Kidney (tissue), 14 donors: Measurements from ENCODE around the gene TNFAIP8. TPM values are rescaled to one million over a fixed set of nuclear protein-coding genes. Genes with fewer than 3 reads are reported as not detected.
A peak's percentile ranks its signal among the peaks of the same experiment; 100 is the strongest.

Experiments
- DNase-seq, 5 donors: peaks; one replicate each; pipeline ENCODE4 v3.0.0-alpha.2; 2013 to 2020
- FAIRE-seq: peaks from 2 replicates; lab custom pipeline; 2012; peaks lifted over from hg19 to GRCh38; lab: Jason Lieb, UNC
- H3K27ac ChIP-seq, 2 donors: one replicate each; pipeline ENCODE4 v1.7.0; 2013; ENCODE audit warnings: low read depth in 2 of 2, low read length in 2 of 2, inconsistent platforms in 1 of 2
- H3K27me3 ChIP-seq: one replicate; pipeline ENCODE4 v1.7.1; 2013; ENCODE audit warnings: low read length, inconsistent platforms; ENCODE audit not compliant: control insufficient read depth, insufficient read depth
- H3K36me3 ChIP-seq, 3 donors: one replicate each; pipeline versions ENCODE4 v1.7.0 to v1.7.1; 2013; ENCODE audit warnings: low read length in 3 of 3, control low read depth in 1 of 3, inconsistent platforms in 1 of 3; ENCODE audit not compliant: insufficient read depth in 3 of 3, control insufficient read depth in 2 of 3
- H3K4me1 ChIP-seq, 3 donors: one replicate each; pipeline versions ENCODE4 v1.7.0 to v1.7.1; 2013; ENCODE audit warnings: low read length in 3 of 3, inconsistent platforms in 1 of 3, low read depth in 1 of 3; ENCODE audit not compliant: control insufficient read depth in 2 of 3, insufficient read depth in 2 of 3
- H3K4me3 ChIP-seq, 3 donors: one replicate each; pipeline versions ENCODE4 v1.7.0 to v1.8.1; 2013; ENCODE audit warnings: low read length in 3 of 3, control low read depth in 1 of 3, inconsistent platforms in 1 of 3
- H3K9ac ChIP-seq, 3 donors: one replicate each; pipeline versions ENCODE4 v1.7.0 to v1.7.1; 2013; ENCODE audit warnings: low read length in 3 of 3, control low read depth in 1 of 3, inconsistent platforms in 1 of 3
- H3K9me3 ChIP-seq, 3 donors: one replicate each; pipeline versions ENCODE4 v1.7.0 to v1.7.1; 2013; ENCODE audit warnings: low read length in 3 of 3, control low read depth in 1 of 3, inconsistent platforms in 1 of 3; ENCODE audit not compliant: control insufficient read depth in 2 of 3, insufficient read depth in 1 of 3
- intact Hi-C: fragments of 100-400 bp; cut with DNase I; formaldehyde crosslinking; loops from one replicate; pipeline ENCODE4 v1.11.1; 2022
- polyA plus RNA-seq: library from polyadenylated mRNA; stranded (reverse); fragments of 350-450 nt; fragmentation: Illumina TruSeq; extraction: RNeasy Lipid Tissue Mini Kit (QIAGEN cat#74804); gene quantifications from one replicate; pipeline ENCODE4 v1.2.3, GENCODE V29; 2014; ENCODE audit warnings: low read depth, low replicate concordance; ENCODE audit not compliant: insufficient read depth
- total RNA-seq: library from RNA; stranded (reverse); fragmentation: NEBNext Ultra II Directional; extraction: Animal tissue kit (Norgen Biotek cat#: 25700); gene quantifications from one replicate; pipeline ENCODE4 v1.2.1, GENCODE V29; 2021
- TF ChIP-seq, protein P1 (sequence below): IDR thresholded peaks from 3 replicates; pipeline ENCODE4 v1.5.1; 2012; ENCODE audit warnings: mild to moderate bottlenecking, moderate library complexity, borderline replicate concordance; ENCODE audit not compliant: insufficient read depth; ENCODE audit errors: extremely low read depth
- donor health status: control.
- donor health status: control.
- donor health status: control.
- donor health status: control.
- donor health status: control.
- donor health status: DM: yes; HTN: yes; CAD: no.
- donor health status: Normal renal cell carcinoma (clear cell type).

TNFAIP8 gene
- total and polyA plus RNA-seq, 2 donors from 2014 or later, result 13.3 to 41.5 TPM

GRCh38 chr5:119363271-119363670, 7.5 kb downstream of the TNFAIP8 start:
- H3K4me1 ChIP-seq, result peaks cover 5 to 16% (median 10%) of the 10 kb centered on the region in 3 donors
- no peak overlapping the region for H3K9ac ChIP-seq
- no peaks in the 10 kb centered on the region for H3K36me3 ChIP-seq
- intact Hi-C loops, result no loop called here
- no peak for DNase-seq
- no peak overlapping the region for H3K4me3 ChIP-seq
- no peak for FAIRE-seq
- no peaks in the 10 kb centered on the region for H3K27me3 ChIP-seq
- H3K27ac ChIP-seq, result no peak overlapping the region
- no peaks in the 10 kb centered on the region for H3K9me3 ChIP-seq
- TF ChIP-seq, protein P1, sequence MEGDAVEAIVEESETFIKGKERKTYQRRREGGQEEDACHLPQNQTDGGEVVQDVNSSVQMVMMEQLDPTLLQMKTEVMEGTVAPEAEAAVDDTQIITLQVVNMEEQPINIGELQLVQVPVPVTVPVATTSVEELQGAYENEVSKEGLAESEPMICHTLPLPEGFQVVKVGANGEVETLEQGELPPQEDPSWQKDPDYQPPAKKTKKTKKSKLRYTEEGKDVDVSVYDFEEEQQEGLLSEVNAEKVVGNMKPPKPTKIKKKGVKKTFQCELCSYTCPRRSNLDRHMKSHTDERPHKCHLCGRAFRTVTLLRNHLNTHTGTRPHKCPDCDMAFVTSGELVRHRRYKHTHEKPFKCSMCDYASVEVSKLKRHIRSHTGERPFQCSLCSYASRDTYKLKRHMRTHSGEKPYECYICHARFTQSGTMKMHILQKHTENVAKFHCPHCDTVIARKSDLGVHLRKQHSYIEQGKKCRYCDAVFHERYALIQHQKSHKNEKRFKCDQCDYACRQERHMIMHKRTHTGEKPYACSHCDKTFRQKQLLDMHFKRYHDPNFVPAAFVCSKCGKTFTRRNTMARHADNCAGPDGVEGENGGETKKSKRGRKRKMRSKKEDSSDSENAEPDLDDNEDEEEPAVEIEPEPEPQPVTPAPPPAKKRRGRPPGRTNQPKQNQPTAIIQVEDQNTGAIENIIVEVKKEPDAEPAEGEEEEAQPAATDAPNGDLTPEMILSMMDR, result no peak

- no peak for FAIRE-seq
Observed at GRCh38 chr5:119363936-119364335, 8.1 kb downstream of the TNFAIP8 start.

DNA sequence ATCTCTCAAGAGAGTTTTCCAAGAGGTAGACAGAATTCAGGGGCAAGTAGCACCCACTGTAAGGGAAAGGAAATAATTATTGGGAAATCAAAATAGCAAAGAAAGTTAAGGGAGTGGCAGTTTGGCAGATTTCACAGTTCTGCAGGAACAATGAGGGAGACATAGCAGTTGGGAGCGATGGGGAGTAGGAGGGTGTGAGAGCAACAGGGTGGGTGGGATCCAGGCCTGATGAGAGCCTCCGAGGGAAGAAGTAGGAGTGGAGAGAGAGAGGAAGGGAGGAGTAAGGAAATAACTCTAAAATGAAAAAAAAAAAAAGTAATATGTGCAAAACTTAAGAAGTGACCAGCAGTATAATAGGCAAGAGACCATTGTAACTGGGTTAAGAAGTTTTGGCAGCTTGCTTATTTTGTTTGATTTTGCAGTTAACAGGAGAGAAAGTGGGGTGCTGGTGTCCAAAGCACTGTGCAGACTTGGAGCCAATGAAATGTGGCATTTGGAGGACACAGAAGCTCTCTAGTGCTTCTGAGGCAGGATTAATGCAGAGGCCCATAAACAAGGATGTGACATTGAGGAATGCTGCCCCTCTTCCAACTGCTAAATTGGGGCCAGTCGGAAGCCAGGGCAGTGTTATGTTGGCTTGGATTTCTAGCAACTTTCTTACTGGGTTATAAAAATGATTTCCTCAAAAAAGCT, 10.2 kb downstream of the TNFAIP8 start:
- intact Hi-C loops, result no loop called here
- no peak overlapping the region for H3K27ac ChIP-seq
- H3K36me3 ChIP-seq, result no peaks in the 10 kb centered on the region
- H3K9ac ChIP-seq, result no peak overlapping the region
- no peaks in the 10 kb centered on the region for H3K9me3 ChIP-seq
- DNase-seq (peak in 1 of 5 donors; percentile 63), FAIRE-seq (no peak)
- TF ChIP-seq, protein P1, result no peak
- H3K4me1 ChIP-seq, result peaks cover 0 to 11% (median 0%) of the 10 kb centered on the region in 3 donors
- no peaks in the 10 kb centered on the region for H3K27me3 ChIP-seq
- no peak overlapping the region for H3K4me3 ChIP-seq

More at GRCh38 chr5:119363936-119364335, 8.1 kb downstream of the TNFAIP8 start:
- Histone ChIP-seq H3K4me3 (no peak overlapping the region), H3K27ac (no peak overlapping the region), H3K36me3 (no peaks in the 10 kb centered on the region), H3K9me3 (no peaks in the 10 kb centered on the region), H3K9ac (no peak overlapping the region), H3K27me3 (no peaks in the 10 kb centered on the region), H3K4me1 (peaks cover 3 to 13% (median 7%) of the 10 kb centered on the region in 3 donors)
- intact Hi-C loops, result no loop called here
- no peak for DNase-seq
- TF ChIP-seq, protein P1, result no peak

- no peak overlapping the region for H3K27ac ChIP-seq
- no peaks in the 10 kb centered on the region for H3K27me3 ChIP-seq
- no peaks in the 10 kb centered on the region for H3K36me3 ChIP-seq
- TF ChIP-seq, protein P1, result no peak
- DNase-seq (no peak), FAIRE-seq (no peak)
- intact Hi-C loops, result no loop called here
- H3K9ac ChIP-seq, result no peak overlapping the region
- H3K9me3 ChIP-seq, result no peaks in the 10 kb centered on the region
- H3K4me3 ChIP-seq, result no peak overlapping the region
- peaks cover 0 to 10% (median 0%) of the 10 kb centered on the region in 3 donors for H3K4me1 ChIP-seq
Observed at GRCh38 chr5:119366540-119366881, 10.7 kb downstream of the TNFAIP8 start.
